CD4-positive, alpha-beta T cell treated with Interleukin-4 for 1 hour (primary cell): ENCODE measurements around the gene SLITRK2.

Source experiments
- DNase-seq, 2 donors: peaks; one replicate each; pipeline ENCODE4 v3.0.0-alpha.2; 2020 to 2022

SLITRK2 gene

DNA sequence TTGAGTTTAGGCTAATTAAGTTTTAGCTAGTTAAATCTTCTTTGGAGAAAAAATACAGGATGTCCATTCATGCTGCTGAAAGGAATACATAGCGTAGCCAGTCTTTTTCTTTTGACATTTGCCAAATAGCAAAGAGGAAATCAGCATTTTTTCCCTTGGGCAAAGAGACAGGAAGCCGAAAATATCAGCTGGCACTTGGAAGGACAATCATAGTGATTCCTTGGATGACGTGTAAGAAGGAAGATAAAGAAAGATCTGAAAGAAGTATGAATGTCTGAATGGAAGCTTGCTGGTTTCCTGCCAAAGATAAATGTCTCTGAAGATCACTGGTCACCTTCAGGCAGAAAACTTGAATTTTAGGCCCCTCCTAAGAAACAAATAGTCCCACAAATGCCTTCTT is 44.2 kb downstream of the SLITRK2 start:
- no peak for DNase-seq

DNA sequence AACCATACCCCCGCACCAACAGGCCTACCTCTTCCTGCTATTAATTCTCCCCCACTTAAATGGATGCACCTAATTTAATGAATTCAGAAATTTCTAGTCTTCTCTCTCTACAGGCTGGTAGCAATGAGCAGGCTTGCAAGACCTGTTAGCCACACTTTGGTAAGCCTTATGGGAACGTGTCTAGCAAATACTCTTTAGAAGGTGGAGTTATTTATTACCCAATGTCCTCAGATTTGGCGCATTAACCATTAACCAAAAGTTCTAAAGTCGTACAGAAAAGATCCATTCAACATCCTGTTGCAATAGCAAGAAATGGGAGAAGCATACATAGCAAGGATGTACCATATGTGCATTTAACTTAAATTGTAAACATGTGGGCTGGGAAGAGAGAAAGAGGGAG is 47.5 kb downstream of the SLITRK2 start:
- DNase-seq, result no peak
